22Rv1 (cell line): ENCODE data around the gene PRDM16.

ENCODE experiments used
- ZFX ChIP-seq: fragments of 450-650 bp; IDR thresholded peaks from 2 replicates; pipeline ENCODE4 v1.6.1; 2017; ENCODE audit warnings: antibody characterized with exemption, borderline replicate concordance
- TF ChIP-seq, protein P1 (sequence below): fragments of 450-650 bp; IDR thresholded peaks from 2 replicates; pipeline ENCODE4 v1.5.1; 2017; ENCODE audit warnings: mild to moderate bottlenecking

DNA sequence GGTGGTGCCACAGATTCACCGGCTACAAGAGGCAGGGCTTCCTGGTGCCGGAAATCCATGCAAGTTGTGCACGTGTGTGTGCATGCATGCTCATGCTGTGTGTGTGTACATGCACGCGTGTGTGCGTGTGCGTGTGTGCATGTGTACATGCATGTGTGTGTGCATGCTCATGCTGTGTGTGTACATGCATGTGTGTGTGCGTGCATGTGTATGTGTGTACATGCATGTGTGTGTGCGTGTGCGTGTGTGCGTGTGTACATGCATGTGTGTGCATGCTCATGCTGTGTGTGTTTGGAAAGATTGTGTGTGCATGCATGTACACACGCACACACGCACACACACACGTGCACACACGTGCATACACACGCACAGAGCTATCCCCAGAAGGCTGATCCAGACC is 48.9 kb downstream of the PRDM16 start:
- TF ChIP-seq, protein P1, sequence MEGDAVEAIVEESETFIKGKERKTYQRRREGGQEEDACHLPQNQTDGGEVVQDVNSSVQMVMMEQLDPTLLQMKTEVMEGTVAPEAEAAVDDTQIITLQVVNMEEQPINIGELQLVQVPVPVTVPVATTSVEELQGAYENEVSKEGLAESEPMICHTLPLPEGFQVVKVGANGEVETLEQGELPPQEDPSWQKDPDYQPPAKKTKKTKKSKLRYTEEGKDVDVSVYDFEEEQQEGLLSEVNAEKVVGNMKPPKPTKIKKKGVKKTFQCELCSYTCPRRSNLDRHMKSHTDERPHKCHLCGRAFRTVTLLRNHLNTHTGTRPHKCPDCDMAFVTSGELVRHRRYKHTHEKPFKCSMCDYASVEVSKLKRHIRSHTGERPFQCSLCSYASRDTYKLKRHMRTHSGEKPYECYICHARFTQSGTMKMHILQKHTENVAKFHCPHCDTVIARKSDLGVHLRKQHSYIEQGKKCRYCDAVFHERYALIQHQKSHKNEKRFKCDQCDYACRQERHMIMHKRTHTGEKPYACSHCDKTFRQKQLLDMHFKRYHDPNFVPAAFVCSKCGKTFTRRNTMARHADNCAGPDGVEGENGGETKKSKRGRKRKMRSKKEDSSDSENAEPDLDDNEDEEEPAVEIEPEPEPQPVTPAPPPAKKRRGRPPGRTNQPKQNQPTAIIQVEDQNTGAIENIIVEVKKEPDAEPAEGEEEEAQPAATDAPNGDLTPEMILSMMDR: no peak
- no peak for TF ChIP-seq ZFX
